Omental fat pad (tissue), 4 donors: ENCODE results near the gene ERC2. TPM values are rescaled to one million over a fixed set of nuclear protein-coding genes. Genes with fewer than 3 reads are reported as not detected.

Experiments used
- ATAC-seq: fragments of 150-250 bp; one replicate; pipeline ENCODE4 v1.9.1; 2016; ENCODE audit warnings: mild to moderate bottlenecking, moderate library complexity; ENCODE audit not compliant: low FRiP score
- DNase-seq: peaks from one replicate; pipeline ENCODE4 v3.0.0-alpha.2; 2019; ENCODE audit warnings: low spot score
- CTCF ChIP-seq, 3 donors: fragments of 450-650 bp; IDR thresholded peaks; one replicate each; pipeline ENCODE4 v1.5.1; 2016 to 2017; ENCODE audit warnings: antibody characterized with exemption in 3 of 3, mild to moderate bottlenecking in 3 of 3, moderate library complexity in 2 of 3
- total RNA-seq, 4 donors: library from RNA; depleted of rRNA; stranded (reverse); fragments of >200 nt; gene quantifications; one replicate each; pipeline ENCODE4 v1.1.0, GENCODE V29; 2016

The ERC2 gene
- total RNA-seq, 4 donors from 2014 or later = 0.75 to 4.2 (median 2.3) TPM; not detected in 1

- no peak for DNase-seq
- ATAC-seq = no peak
- TF ChIP-seq CTCF (IDR thresholded peaks at IDR 0.05) = no peak
Observed at GRCh38 chr3:55572816-55573215, 895.5 kb downstream of the ERC2 start.

- no peak for TF ChIP-seq CTCF (IDR thresholded peaks at IDR 0.05)
- DNase-seq (no peak), ATAC-seq (no peak)
Observed at GRCh38 chr3:55571913-55572312, 896.4 kb downstream of the ERC2 start.

GRCh38 chr3:55571216-55571813 is 897.0 kb downstream of the ERC2 start:
- TF ChIP-seq CTCF (IDR thresholded peaks at IDR 0.05) = no peak
- DNase-seq (no peak), ATAC-seq (no peak)

- DNase-seq = no peak
- peak; percentile 30 for ATAC-seq
- TF ChIP-seq CTCF (IDR thresholded peaks at IDR 0.05) = no peak
Observed at GRCh38 chr3:55570271-55570711, 898.0 kb downstream of the ERC2 start.

- TF ChIP-seq CTCF (IDR thresholded peaks at IDR 0.05) = no peak
Observed at GRCh38 chr3:55569033-55569599, 899.2 kb downstream of the ERC2 start.

GRCh38 chr3:55567615-55568014 is 900.7 kb downstream of the ERC2 start:
- TF ChIP-seq CTCF (IDR thresholded peaks at IDR 0.05) = no peak
- DNase-seq = no peak
- ATAC-seq = no peak

More at GRCh38 chr3:55569033-55569599, 899.2 kb downstream of the ERC2 start:
- no peak for DNase-seq
- ATAC-seq = no peak

- ATAC-seq (no peak), DNase-seq (no peak)
- TF ChIP-seq CTCF (IDR thresholded peaks at IDR 0.05) = no peak
Observed at GRCh38 chr3:55567121-55567520, 901.1 kb downstream of the ERC2 start.
